SU-DHL-6 (cell line): ENCODE results near the gene STPG2.
A peak's percentile ranks its signal among the peaks of the same experiment; 100 is the strongest.

Experiments used
- H2AFZ ChIP-seq: fragments of 200-600 bp; sonication (generic); 2 replicates; pipeline ENCODE4 v1.6.1; 2014; ENCODE audit warnings: low read depth, mild to moderate bottlenecking, moderate library complexity, mixed read lengths, antibody characterized with exemption, low read length; ENCODE audit not compliant: severe bottlenecking
- H3F3A ChIP-seq: fragments of 200-600 bp; shearing (Covaris generic); 2 replicates; pipeline ENCODE4 v1.6.0; 2016; ENCODE audit warnings: antibody characterized with exemption, mild to moderate bottlenecking; ENCODE audit not compliant: insufficient read depth
- H3K27ac ChIP-seq: fragments of 200-600 bp; sonication (generic); 2 replicates; pipeline ENCODE4 v1.5.1; 2016; ENCODE audit warnings: low read depth, mild to moderate bottlenecking, low read length, moderate library complexity, mixed read lengths
- H3K27me3 ChIP-seq: fragments of 200-600 bp; sonication (generic), shearing (Covaris generic); 2 replicates; pipeline ENCODE4 v1.6.0; 2014; ENCODE audit warnings: mild to moderate bottlenecking, low read length
- H3K36me3 ChIP-seq: fragments of 200-600 bp; sonication (generic); 2 replicates; pipeline ENCODE4 v1.6.1; 2014; ENCODE audit warnings: mild to moderate bottlenecking, low read length, mixed read lengths
- H3K4me2 ChIP-seq: fragments of 300-600, 200-600 bp; shearing (Covaris generic), sonication (generic); 2 replicates; pipeline ENCODE4 v1.6.0; 2014; ENCODE audit warnings: low read length, low read depth, mild to moderate bottlenecking; ENCODE audit not compliant: poor library complexity, severe bottlenecking
- H3K4me3 ChIP-seq: fragments of 200-600 bp; sonication (generic); 2 replicates; pipeline ENCODE4 v1.5.1; 2014; ENCODE audit warnings: antibody characterized with exemption, low read length, mild to moderate bottlenecking, mixed read lengths; ENCODE audit not compliant: insufficient read depth, poor library complexity, severe bottlenecking
- H3K79me2 ChIP-seq: fragments of 200-600 bp; sonication (generic); 2 replicates; pipeline ENCODE4 v1.6.1; 2014; ENCODE audit warnings: mild to moderate bottlenecking, low read length, moderate library complexity; ENCODE audit not compliant: insufficient read depth
- H3K9ac ChIP-seq: fragments of 200-600 bp; sonication (generic); 2 replicates; pipeline ENCODE4 v1.7.0; 2014; ENCODE audit warnings: mild to moderate bottlenecking, low read length
- H3K9me2 ChIP-seq: fragments of 200-600 bp; sonication (generic); replicated peaks from 2 replicates; pipeline ENCODE4 v1.6.1; 2014; ENCODE audit warnings: low read length; ENCODE audit not compliant: insufficient read depth
- H3K9me3 ChIP-seq: fragments of 200-600 bp; sonication (generic); 2 replicates; pipeline ENCODE4 v1.6.1; 2014; ENCODE audit warnings: low read length, mixed read lengths; ENCODE audit not compliant: insufficient read depth
- H4K20me1 ChIP-seq: fragments of 200-600 bp; sonication (generic); 2 replicates; pipeline ENCODE4 v1.6.1; 2014; ENCODE audit warnings: low read depth, mild to moderate bottlenecking, antibody characterized with exemption, low read length, moderate library complexity, mixed read lengths
- CTCF ChIP-seq: fragments of 200-600 bp; sonication (generic); IDR thresholded peaks from one replicate; pipeline ENCODE4 v1.5.1; 2017; ENCODE audit warnings: antibody characterized with exemption, mild to moderate bottlenecking, low read length, moderate library complexity; ENCODE audit not compliant: insufficient read depth, poor library complexity, severe bottlenecking
- EZH2phosphoT487 ChIP-seq: fragments of 200-600 bp; sonication (generic), shearing (Covaris generic); conservative IDR thresholded peaks from 2 replicates; pipeline ENCODE4 v1.6.1; 2018; ENCODE audit warnings: mild to moderate bottlenecking, antibody characterized with exemption, low read length, moderate library complexity, mixed read lengths

STPG2 gene

GRCh38 chr4:98143001-98143899 lies at the start of gene STPG2:
Gene STPG2 (minus strand): TSS chr4:98143476.
- H3F3A ChIP-seq: no peaks in the 10 kb centered on the region; the same call in 1 of the 2 replicates
- H3K4me3 ChIP-seq: peak within 1 kb of the TSS; percentile 56
- peak within 1 kb of the TSS; percentile 97 for H2AFZ ChIP-seq
- H3K27me3 ChIP-seq: no peaks in the 10 kb centered on the region
- H3K79me2 ChIP-seq: no peaks in the 10 kb centered on the region
- H3K9me2 ChIP-seq: no peaks in the 10 kb centered on the region
- H4K20me1 ChIP-seq: no peaks in the 10 kb centered on the region
- TF ChIP-seq EZH2phosphoT487 (no peak), CTCF (peak; percentile 17)
- no peaks in the 10 kb centered on the region for H3K36me3 ChIP-seq
- peak within 1 kb of the TSS; percentile 56 for H3K27ac ChIP-seq
- H3K9me3 ChIP-seq: no peaks in the 10 kb centered on the region
- peak within 1 kb of the TSS; percentile 45 for H3K9ac ChIP-seq
- peak within 1 kb of the TSS; percentile 62 for H3K4me2 ChIP-seq

- Histone ChIP-seq H3K27me3 (no peaks in the 10 kb centered on the region), H3K9me3 (no peaks in the 10 kb centered on the region), H3K27ac (no peak overlapping the region), H4K20me1 (no peaks in the 10 kb centered on the region), H3K9me2 (no peaks in the 10 kb centered on the region), H3K79me2 (no peaks in the 10 kb centered on the region), H3F3A (no peaks in the 10 kb centered on the region), H2AFZ (no peak overlapping the region), H3K9ac (no peak overlapping the region), H3K36me3 (no peaks in the 10 kb centered on the region), H3K4me3 (no peak overlapping the region), H3K4me2 (no peak overlapping the region)
- TF ChIP-seq CTCF (no peak), EZH2phosphoT487 (no peak)
These were observed 42.0 kb upstream of the STPG2 start for GRCh38 chr4:98185279-98185678.

GRCh38 chr4:98181809-98182208 lies 38.5 kb upstream of the STPG2 start:
- Histone ChIP-seq H3K36me3 (no peaks in the 10 kb centered on the region), H3K79me2 (no peaks in the 10 kb centered on the region), H3K4me3 (no peak overlapping the region), H3K9me2 (no peaks in the 10 kb centered on the region), H4K20me1 (no peaks in the 10 kb centered on the region), H3K9me3 (no peaks in the 10 kb centered on the region), H2AFZ (no peak overlapping the region), H3K9ac (no peak overlapping the region), H3K27ac (no peak overlapping the region), H3K27me3 (no peaks in the 10 kb centered on the region), H3K4me2 (no peak overlapping the region), H3F3A (no peaks in the 10 kb centered on the region)
- no peak for TF ChIP-seq CTCF
- TF ChIP-seq EZH2phosphoT487: no peak
